ENCODE data around the gene MAFG.
A peak's percentile ranks its signal among the peaks of the same experiment; 100 is the strongest.

- TF ChIP-seq CTCF (IDR thresholded peaks at IDR 0.05 in 8 of 11, conservative IDR thresholded peaks at IDR 0.05 in 3 of 11) (no peak), POLR2AphosphoS5 (IDR thresholded peaks at IDR 0.05) (peak in 1 of 3 donors; percentile 6)
These were observed 42.1 kb downstream of the MAFG start for GRCh38 chr17:81885454-81885853.
